ENCODE results near the gene TRAPPC11. TPM values are rescaled to one million over a fixed set of nuclear protein-coding genes. Genes with fewer than 3 reads are reported as not detected.

Gene TRAPPC11
- total and polyA plus RNA-seq, 2 of the 13 experiments (the other 11 are each of a cell fraction or from before 2014, with no cell fraction given), result 18.0 to 23.2 TPM

DNA sequence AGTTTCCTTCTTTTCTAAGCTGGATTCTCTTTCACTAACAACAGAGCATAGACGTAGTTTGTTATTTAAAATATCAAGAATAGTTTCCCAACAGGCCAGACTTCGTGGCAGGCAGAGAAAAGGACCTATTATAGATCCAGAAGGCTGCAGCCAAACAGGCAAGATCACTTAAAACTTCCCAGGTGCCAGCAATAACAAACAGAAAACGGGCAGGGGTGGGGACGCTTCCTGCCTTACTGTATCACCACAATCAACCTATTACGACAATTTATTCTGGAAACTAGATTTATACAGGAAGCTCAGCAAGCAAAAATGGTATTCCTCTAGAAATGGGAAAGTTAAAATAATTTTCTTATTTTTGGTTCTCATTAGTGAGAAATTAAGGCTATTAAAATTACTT lies 22.2 kb upstream of the TRAPPC11 start:
- Histone ChIP-seq H3K27me3 (ENCODE audit: control insufficient read depth in 1 of 2, insufficient read depth in 2 of 2, low read length in 2 of 2) (no peaks in the 10 kb centered on the region), H3K36me3 (replicated peaks in 1 of 2; ENCODE audit: control insufficient read depth in 1 of 2, insufficient read depth in 2 of 2, low read length in 2 of 2) (no peaks in the 10 kb centered on the region), H3K79me2 (ENCODE audit: insufficient read depth, low read length) (no peaks in the 10 kb centered on the region), H3K4me3 (replicated peaks in 1 of 3; ENCODE audit: insufficient read depth in 1 of 3, low read depth in 2 of 3, low read length in 3 of 3) (no peak overlapping the region), H3K4me2 (ENCODE audit: low read depth, low read length) (no peak overlapping the region), H3K4me1 (ENCODE audit: insufficient read depth, low read length) (peaks cover 8% of the 10 kb centered on the region; the same call in 1 of the 2 replicates), H3K9me3 (ENCODE audit: low read length) (no peaks in the 10 kb centered on the region), H3K9ac (ENCODE audit: insufficient read depth, low read depth, low read length) (no peak overlapping the region), H4K20me1 (ENCODE audit: insufficient read depth, low read length) (no peaks in the 10 kb centered on the region), H3K27ac (ENCODE audit: extremely low read length, insufficient read depth, low read length) (no peak overlapping the region), H2AFZ (ENCODE audit: low read length) (no peak overlapping the region)
- intact Hi-C loops (cut with micrococcal nuclease; ENCODE audit: unreplicated experiment), result no loop called here
- TF ChIP-seq HNF4A (CRISPR knock-in tag; IDR thresholded peaks at IDR 0.05), result no peak
- TF ChIP-seq, protein P1, sequence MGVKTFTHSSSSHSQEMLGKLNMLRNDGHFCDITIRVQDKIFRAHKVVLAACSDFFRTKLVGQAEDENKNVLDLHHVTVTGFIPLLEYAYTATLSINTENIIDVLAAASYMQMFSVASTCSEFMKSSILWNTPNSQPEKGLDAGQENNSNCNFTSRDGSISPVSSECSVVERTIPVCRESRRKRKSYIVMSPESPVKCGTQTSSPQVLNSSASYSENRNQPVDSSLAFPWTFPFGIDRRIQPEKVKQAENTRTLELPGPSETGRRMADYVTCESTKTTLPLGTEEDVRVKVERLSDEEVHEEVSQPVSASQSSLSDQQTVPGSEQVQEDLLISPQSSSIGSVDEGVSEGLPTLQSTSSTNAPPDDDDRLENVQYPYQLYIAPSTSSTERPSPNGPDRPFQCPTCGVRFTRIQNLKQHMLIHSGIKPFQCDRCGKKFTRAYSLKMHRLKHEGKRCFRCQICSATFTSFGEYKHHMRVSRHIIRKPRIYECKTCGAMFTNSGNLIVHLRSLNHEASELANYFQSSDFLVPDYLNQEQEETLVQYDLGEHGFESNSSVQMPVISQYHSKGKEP (CRISPR knock-in tag; IDR thresholded peaks at IDR 0.05), result no peak
- no peak for TF ChIP-seq ZIK1 (CRISPR knock-in tag; IDR thresholded peaks at IDR 0.05; ENCODE audit: borderline replicate concordance, low read depth)
- no peak for TF ChIP-seq TP53 (CRISPR knock-in tag; conservative IDR thresholded peaks at IDR 0.05)
- TF ChIP-seq ESRRA (CRISPR knock-in tag; IDR thresholded peaks at IDR 0.05; ENCODE audit: low read depth), result no peak
- TF ChIP-seq, protein P2, sequence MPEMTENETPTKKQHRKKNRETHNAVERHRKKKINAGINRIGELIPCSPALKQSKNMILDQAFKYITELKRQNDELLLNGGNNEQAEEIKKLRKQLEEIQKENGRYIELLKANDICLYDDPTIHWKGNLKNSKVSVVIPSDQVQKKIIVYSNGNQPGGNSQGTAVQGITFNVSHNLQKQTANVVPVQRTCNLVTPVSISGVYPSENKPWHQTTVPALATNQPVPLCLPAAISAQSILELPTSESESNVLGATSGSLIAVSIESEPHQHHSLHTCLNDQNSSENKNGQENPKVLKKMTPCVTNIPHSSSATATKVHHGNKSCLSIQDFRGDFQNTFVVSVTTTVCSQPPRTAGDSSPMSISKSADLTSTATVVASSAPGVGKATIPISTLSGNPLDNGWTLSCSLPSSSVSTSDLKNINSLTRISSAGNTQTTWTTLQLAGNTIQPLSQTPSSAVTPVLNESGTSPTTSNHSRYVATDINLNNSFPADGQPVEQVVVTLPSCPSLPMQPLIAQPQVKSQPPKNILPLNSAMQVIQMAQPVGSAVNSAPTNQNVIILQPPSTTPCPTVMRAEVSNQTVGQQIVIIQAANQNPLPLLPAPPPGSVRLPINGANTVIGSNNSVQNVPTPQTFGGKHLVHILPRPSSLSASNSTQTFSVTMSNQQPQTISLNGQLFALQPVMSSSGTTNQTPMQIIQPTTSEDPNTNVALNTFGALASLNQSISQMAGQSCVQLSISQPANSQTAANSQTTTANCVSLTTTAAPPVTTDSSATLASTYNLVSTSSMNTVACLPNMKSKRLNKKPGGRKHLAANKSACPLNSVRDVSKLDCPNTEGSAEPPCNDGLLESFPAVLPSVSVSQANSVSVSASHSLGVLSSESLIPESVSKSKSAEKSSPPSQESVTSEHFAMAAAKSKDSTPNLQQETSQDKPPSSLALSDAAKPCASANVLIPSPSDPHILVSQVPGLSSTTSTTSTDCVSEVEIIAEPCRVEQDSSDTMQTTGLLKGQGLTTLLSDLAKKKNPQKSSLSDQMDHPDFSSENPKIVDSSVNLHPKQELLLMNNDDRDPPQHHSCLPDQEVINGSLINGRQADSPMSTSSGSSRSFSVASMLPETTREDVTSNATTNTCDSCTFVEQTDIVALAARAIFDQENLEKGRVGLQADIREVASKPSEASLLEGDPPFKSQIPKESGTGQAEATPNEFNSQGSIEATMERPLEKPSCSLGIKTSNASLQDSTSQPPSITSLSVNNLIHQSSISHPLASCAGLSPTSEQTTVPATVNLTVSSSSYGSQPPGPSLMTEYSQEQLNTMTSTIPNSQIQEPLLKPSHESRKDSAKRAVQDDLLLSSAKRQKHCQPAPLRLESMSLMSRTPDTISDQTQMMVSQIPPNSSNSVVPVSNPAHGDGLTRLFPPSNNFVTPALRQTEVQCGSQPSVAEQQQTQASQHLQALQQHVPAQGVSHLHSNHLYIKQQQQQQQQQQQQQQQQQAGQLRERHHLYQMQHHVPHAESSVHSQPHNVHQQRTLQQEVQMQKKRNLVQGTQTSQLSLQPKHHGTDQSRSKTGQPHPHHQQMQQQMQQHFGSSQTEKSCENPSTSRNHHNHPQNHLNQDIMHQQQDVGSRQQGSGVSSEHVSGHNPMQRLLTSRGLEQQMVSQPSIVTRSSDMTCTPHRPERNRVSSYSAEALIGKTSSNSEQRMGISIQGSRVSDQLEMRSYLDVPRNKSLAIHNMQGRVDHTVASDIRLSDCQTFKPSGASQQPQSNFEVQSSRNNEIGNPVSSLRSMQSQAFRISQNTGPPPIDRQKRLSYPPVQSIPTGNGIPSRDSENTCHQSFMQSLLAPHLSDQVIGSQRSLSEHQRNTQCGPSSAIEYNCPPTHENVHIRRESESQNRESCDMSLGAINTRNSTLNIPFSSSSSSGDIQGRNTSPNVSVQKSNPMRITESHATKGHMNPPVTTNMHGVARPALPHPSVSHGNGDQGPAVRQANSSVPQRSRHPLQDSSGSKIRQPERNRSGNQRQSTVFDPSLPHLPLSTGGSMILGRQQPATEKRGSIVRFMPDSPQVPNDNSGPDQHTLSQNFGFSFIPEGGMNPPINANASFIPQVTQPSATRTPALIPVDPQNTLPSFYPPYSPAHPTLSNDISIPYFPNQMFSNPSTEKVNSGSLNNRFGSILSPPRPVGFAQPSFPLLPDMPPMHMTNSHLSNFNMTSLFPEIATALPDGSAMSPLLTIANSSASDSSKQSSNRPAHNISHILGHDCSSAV (CRISPR knock-in tag; IDR thresholded peaks at IDR 0.05; ENCODE audit: borderline replicate concordance), result no peak
- TF ChIP-seq SNAPC2 (CRISPR knock-in tag; IDR thresholded peaks at IDR 0.05), result no peak
- TF ChIP-seq SRF (IDR thresholded peaks at IDR 0.05; ENCODE audit: low read depth, low read length), result no peak
- no peak for TF ChIP-seq GATAD2A (CRISPR knock-in tag; IDR thresholded peaks at IDR 0.05)
- no peak for TF ChIP-seq PHF20 (CRISPR knock-in tag; IDR thresholded peaks at IDR 0.05)
- TF ChIP-seq, protein P3, sequence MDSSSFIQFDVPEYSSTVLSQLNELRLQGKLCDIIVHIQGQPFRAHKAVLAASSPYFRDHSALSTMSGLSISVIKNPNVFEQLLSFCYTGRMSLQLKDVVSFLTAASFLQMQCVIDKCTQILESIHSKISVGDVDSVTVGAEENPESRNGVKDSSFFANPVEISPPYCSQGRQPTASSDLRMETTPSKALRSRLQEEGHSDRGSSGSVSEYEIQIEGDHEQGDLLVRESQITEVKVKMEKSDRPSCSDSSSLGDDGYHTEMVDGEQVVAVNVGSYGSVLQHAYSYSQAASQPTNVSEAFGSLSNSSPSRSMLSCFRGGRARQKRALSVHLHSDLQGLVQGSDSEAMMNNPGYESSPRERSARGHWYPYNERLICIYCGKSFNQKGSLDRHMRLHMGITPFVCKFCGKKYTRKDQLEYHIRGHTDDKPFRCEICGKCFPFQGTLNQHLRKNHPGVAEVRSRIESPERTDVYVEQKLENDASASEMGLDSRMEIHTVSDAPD (CRISPR knock-in tag; IDR thresholded peaks at IDR 0.05), result no peak
- TF ChIP-seq ZNF883 (CRISPR knock-in tag; IDR thresholded peaks at IDR 0.05; ENCODE audit: not compliant biosample characterization), result no peak
- no peak for TF ChIP-seq ZNF441 (CRISPR knock-in tag; IDR thresholded peaks at IDR 0.05; ENCODE audit: borderline replicate concordance)
- CTCF ChIA-PET (ENCODE audit: low intra/inter-chr PET ratio, low total read pairs), result no interaction called here
- in situ Hi-C loops (cut with HindIII; ENCODE audit: extremely low pct_ligation_motif_present, low pct_unique_long_range_greater_than_20kb), result no loop called here
- POLR2A ChIA-PET, result no interaction called here
- 68% methylated on average over 5 of the region's 5 CpGs for WGBS (ENCODE audit: low lambda C conversion rate)
- DNase-seq (ENCODE audit: low spot score), result no peak
- ATAC-seq, result no peak
- no TSS peak for BruUV-seq (replicated peaks)
- FAIRE-seq, result no peak
